ENCODE results near the gene PLXNA4. TPM values are rescaled to one million over a fixed set of nuclear protein-coding genes. Genes with fewer than 3 reads are reported as not detected.

PLXNA4 gene
- total RNA-seq, 4 donors from 2014 or later, result 1.1 to 2.8 (median 1.4) TPM

GRCh38 chr7:132348341-132348740 lies 227.9 kb downstream of the PLXNA4 start:
- DNase-seq, result no peak
- TF ChIP-seq CTCF (IDR thresholded peaks at IDR 0.05), result no peak
- TF ChIP-seq POLR2AphosphoS5 (IDR thresholded peaks at IDR 0.05), result no peak
- TF ChIP-seq POLR2A (IDR thresholded peaks at IDR 0.05), result no peak
- no peak for TF ChIP-seq EP300 (IDR thresholded peaks at IDR 0.05; ENCODE audit: low read depth)
- in situ Hi-C loops (cut with MboI; ENCODE audit: low pct_ligation_motif_present in 1 of 4, low pct_unique_long_range_greater_than_20kb in 1 of 4, low sequenced_read_pairs in 3 of 4) (no loop called here), intact Hi-C loops (cut with DNase I; ENCODE audit: low total_unique reads) (loop anchor here (2.0 kb wide), 1 partner anchor 338 kb away; no protein-coding TSS in a partner anchor)
- H3K4me3 ChIP-seq, result no peak overlapping the region
- H3K9me3 ChIP-seq, result no peaks in the 10 kb centered on the region
- no peaks in the 10 kb centered on the region for H3K36me3 ChIP-seq
- peaks cover 16% of the 10 kb centered on the region for H3K27me3 ChIP-seq
- H3K4me1 ChIP-seq, result no peaks in the 10 kb centered on the region
- H3K27ac ChIP-seq, result no peak overlapping the region
- 83 to 93% methylated on average over 2 to 4 of the region's 4 CpGs for WGBS, 2 donors (ENCODE audit: low coverage in 1 of 2)

- TF ChIP-seq EP300 (IDR thresholded peaks at IDR 0.05; ENCODE audit: low read depth) (no peak), POLR2A (IDR thresholded peaks at IDR 0.05) (no peak), CTCF (IDR thresholded peaks at IDR 0.05) (no peak), POLR2AphosphoS5 (IDR thresholded peaks at IDR 0.05) (no peak)
- Histone ChIP-seq H3K36me3 (no peaks in the 10 kb centered on the region), H3K4me3 (no peak overlapping the region), H3K27ac (no peak overlapping the region), H3K27me3 (peaks cover 16% of the 10 kb centered on the region), H3K4me1 (no peaks in the 10 kb centered on the region), H3K9me3 (no peaks in the 10 kb centered on the region)
- WGBS, 2 donors (ENCODE audit: low coverage in 1 of 2), result 90 to 100% methylated on average over 1 to 3 of the region's 3 CpGs
- DNase-seq, result no peak
- intact Hi-C loops (cut with DNase I; ENCODE audit: low total_unique reads), result loop anchor here (2.0 kb wide), 1 partner anchor 337 kb away; no protein-coding TSS in a partner anchor
- in situ Hi-C loops (cut with MboI; ENCODE audit: low pct_ligation_motif_present in 1 of 4, low pct_unique_long_range_greater_than_20kb in 1 of 4, low sequenced_read_pairs in 3 of 4), result no loop called here
Measured at GRCh38 chr7:132347858-132348257, 228.4 kb downstream of the PLXNA4 start.

GRCh38 chr7:132347123-132347522 lies 229.1 kb downstream of the PLXNA4 start:
- Histone ChIP-seq H3K4me3 (no peak overlapping the region), H3K36me3 (no peaks in the 10 kb centered on the region), H3K9me3 (no peaks in the 10 kb centered on the region), H3K4me1 (no peaks in the 10 kb centered on the region), H3K27me3 (peaks cover 12% of the 10 kb centered on the region), H3K27ac (no peak overlapping the region)
- in situ Hi-C loops (cut with MboI; ENCODE audit: low pct_ligation_motif_present in 1 of 4, low pct_unique_long_range_greater_than_20kb in 1 of 4, low sequenced_read_pairs in 3 of 4), result no loop called here
- DNase-seq, result no peak
- intact Hi-C loops (cut with DNase I; ENCODE audit: low total_unique reads), result no loop called here
- no peak for TF ChIP-seq POLR2A (IDR thresholded peaks at IDR 0.05)
- TF ChIP-seq POLR2AphosphoS5 (IDR thresholded peaks at IDR 0.05), result no peak
- no peak for TF ChIP-seq EP300 (IDR thresholded peaks at IDR 0.05; ENCODE audit: low read depth)
- no peak for TF ChIP-seq CTCF (IDR thresholded peaks at IDR 0.05)
- 87 to 96% methylated on average over 5 to 7 of the region's 7 CpGs for WGBS, 2 donors (ENCODE audit: low coverage in 1 of 2)

- no peak for DNase-seq
- intact Hi-C loops (cut with DNase I; ENCODE audit: low total_unique reads) (no loop called here), in situ Hi-C loops (cut with MboI; ENCODE audit: low pct_ligation_motif_present in 1 of 4, low pct_unique_long_range_greater_than_20kb in 1 of 4, low sequenced_read_pairs in 3 of 4) (no loop called here)
- Histone ChIP-seq H3K27me3 (peaks cover 6% of the 10 kb centered on the region), H3K4me3 (no peak overlapping the region), H3K27ac (no peak overlapping the region), H3K9me3 (no peaks in the 10 kb centered on the region), H3K4me1 (no peaks in the 10 kb centered on the region), H3K36me3 (no peaks in the 10 kb centered on the region)
- WGBS, 2 donors (ENCODE audit: low coverage in 1 of 2), result 71 to 76% methylated on average over 4 to 6 of the region's 6 CpGs
- TF ChIP-seq EP300 (IDR thresholded peaks at IDR 0.05; ENCODE audit: low read depth) (no peak), CTCF (IDR thresholded peaks at IDR 0.05) (no peak), POLR2AphosphoS5 (IDR thresholded peaks at IDR 0.05) (no peak), POLR2A (IDR thresholded peaks at IDR 0.05) (no peak)
Measured at GRCh38 chr7:132345543-132346129, 230.6 kb downstream of the PLXNA4 start.
